ENCODE results near the gene RHBDL1. TPM values are rescaled to one million over a fixed set of nuclear protein-coding genes. Genes with fewer than 3 reads are reported as not detected.

RHBDL1 gene
- total RNA-seq, 4 donors from 2014 or later, result 1.5 to 2.0 TPM; not detected in 2

- no peak for TF ChIP-seq POLR2A (IDR thresholded peaks at IDR 0.05)
- no peak overlapping the region for H3K27ac ChIP-seq
- H3K4me1 ChIP-seq, result peaks cover 0 to 10% of the 10 kb centered on the region in 2 donors
- DNase-seq, result no peak
- intact Hi-C loops (cut with DNase I; ENCODE audit: low total_unique reads), result no loop called here
- no peaks in the 10 kb centered on the region for H3K9me3 ChIP-seq
- H3K4me3 ChIP-seq, result no peak overlapping the region
- peaks cover 34 to 37% of the 10 kb centered on the region in 2 donors for H3K27me3 ChIP-seq
- no peaks in the 10 kb centered on the region for H3K36me3 ChIP-seq
These were observed 29.3 kb downstream of the RHBDL1 start for GRCh38 chr16:704552-705380.

- intact Hi-C loops (cut with DNase I; ENCODE audit: low total_unique reads), result no loop called here
- Histone ChIP-seq H3K9me3 (no peaks in the 10 kb centered on the region), H3K4me3 (no peak within 1 kb of the TSS), H3K36me3 (no peaks in the 10 kb centered on the region), H3K4me1 (peaks cover 0 to 10% of the 10 kb centered on the region in 2 donors), H3K27me3 (peaks cover 32 to 37% of the 10 kb centered on the region in 2 donors), H3K27ac (no peak within 1 kb of the TSS)
- no peak for DNase-seq
- no peak for TF ChIP-seq POLR2A (IDR thresholded peaks at IDR 0.05)
- TF ChIP-seq, protein P1, sequence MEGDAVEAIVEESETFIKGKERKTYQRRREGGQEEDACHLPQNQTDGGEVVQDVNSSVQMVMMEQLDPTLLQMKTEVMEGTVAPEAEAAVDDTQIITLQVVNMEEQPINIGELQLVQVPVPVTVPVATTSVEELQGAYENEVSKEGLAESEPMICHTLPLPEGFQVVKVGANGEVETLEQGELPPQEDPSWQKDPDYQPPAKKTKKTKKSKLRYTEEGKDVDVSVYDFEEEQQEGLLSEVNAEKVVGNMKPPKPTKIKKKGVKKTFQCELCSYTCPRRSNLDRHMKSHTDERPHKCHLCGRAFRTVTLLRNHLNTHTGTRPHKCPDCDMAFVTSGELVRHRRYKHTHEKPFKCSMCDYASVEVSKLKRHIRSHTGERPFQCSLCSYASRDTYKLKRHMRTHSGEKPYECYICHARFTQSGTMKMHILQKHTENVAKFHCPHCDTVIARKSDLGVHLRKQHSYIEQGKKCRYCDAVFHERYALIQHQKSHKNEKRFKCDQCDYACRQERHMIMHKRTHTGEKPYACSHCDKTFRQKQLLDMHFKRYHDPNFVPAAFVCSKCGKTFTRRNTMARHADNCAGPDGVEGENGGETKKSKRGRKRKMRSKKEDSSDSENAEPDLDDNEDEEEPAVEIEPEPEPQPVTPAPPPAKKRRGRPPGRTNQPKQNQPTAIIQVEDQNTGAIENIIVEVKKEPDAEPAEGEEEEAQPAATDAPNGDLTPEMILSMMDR (IDR thresholded peaks at IDR 0.05), result no peak
These were observed 30.1 kb downstream of the RHBDL1 start, which contains the start of gene FBXL16 for GRCh38 chr16:705431-706188. Gene FBXL16, minus strand, starts transcription at chr16:705801. Its CDS starts 8,396 bp downstream, at chr16:697405.

DNA sequence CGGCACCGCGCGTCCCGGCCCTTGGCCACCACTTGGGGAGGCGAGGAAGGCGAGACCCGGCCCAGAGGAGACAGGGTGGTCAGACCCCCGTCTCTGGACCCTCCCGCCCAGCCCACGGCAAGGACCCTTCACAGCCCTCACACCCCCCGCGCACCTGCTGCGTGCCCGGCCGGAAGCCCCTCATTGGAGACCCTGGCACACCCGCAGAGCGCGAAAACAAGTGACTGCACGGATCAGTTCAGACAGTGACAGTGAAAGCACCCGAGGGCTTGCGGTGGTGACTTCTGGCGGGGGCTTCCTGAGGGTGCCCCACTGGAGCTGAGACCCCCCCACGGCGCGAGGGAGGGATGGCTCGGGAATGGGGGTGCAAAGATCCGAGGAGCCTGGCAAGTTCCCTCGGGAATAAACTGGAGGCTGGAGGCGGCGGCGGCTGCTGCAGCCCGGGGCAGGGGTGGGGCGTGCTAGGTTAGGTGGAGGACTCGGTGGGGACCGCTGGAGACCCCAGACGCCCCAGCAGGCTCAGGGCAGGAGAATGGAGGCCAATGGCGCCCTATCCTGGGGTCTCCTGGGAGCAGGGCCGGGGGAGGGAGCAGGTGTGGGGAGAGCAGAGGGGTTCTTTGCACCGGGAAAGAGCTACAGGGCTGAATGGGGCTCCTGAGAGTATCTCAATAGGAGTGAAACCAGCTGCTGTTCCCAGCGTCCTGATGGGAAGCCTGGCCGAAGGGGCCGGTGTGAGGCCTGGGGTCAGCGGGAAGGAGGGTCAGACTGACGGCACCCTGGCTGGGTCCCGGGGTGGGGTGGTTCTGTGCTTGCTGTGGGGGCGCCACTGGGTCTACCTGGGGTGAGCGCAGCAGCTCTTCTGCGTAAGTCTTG lies 31.0 kb downstream of the RHBDL1 start:
- peaks cover 39 to 45% of the 10 kb centered on the region in 2 donors for H3K27me3 ChIP-seq
- no peak overlapping the region for H3K4me3 ChIP-seq
- intact Hi-C loops (cut with DNase I; ENCODE audit: low total_unique reads), result no loop called here
- DNase-seq, result no peak
- H3K36me3 ChIP-seq, result no peaks in the 10 kb centered on the region
- TF ChIP-seq POLR2A (IDR thresholded peaks at IDR 0.05), result no peak
- TF ChIP-seq, protein P1 (IDR thresholded peaks at IDR 0.05), result no peak
- H3K27ac ChIP-seq, result no peak overlapping the region
- no peaks in the 10 kb centered on the region for H3K9me3 ChIP-seq
- H3K4me1 ChIP-seq, result peaks cover 0 to 10% of the 10 kb centered on the region in 2 donors

DNA sequence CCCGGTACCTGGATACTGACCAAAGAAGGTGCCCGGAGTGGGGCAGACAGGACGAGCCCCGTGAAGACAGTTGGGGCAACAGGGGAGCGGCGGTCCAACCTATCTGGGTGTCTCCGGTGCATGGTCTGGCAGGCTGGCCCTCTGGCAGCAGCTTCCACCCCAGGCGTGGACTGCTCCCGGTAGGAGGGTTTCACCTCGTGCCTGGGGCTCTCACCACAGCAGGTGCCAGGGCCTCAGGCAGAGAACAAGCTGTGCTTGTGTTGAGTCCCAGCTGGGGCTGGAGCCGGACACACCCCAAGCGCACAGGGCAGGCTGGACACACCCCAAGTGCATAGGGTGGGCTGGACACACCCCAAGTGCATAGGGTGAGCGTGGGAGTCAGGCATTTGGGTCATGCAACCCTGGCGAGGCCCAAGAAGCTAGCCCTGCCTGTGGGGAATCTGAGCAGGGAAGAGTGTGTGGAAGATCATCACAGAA lies 31.6 kb downstream of the RHBDL1 start:
- Histone ChIP-seq H3K4me1 (peaks cover 0 to 10% of the 10 kb centered on the region in 2 donors), H3K4me3 (no peak overlapping the region), H3K36me3 (no peaks in the 10 kb centered on the region), H3K9me3 (no peaks in the 10 kb centered on the region), H3K27ac (no peak overlapping the region), H3K27me3 (peaks cover 34 to 46% of the 10 kb centered on the region in 2 donors)
- no peak for DNase-seq
- TF ChIP-seq, protein P1 (IDR thresholded peaks at IDR 0.05), result no peak
- TF ChIP-seq POLR2A (IDR thresholded peaks at IDR 0.05), result no peak
- intact Hi-C loops (cut with DNase I; ENCODE audit: low total_unique reads), result no loop called here

GRCh38 chr16:708019-708418 lies 32.5 kb downstream of the RHBDL1 start:
- H3K4me3 ChIP-seq, result no peak overlapping the region
- no peaks in the 10 kb centered on the region for H3K36me3 ChIP-seq
- no peaks in the 10 kb centered on the region for H3K9me3 ChIP-seq
- H3K27me3 ChIP-seq, result peaks cover 34 to 38% of the 10 kb centered on the region in 2 donors
- intact Hi-C loops (cut with DNase I; ENCODE audit: low total_unique reads), result no loop called here
- H3K4me1 ChIP-seq, result peaks cover 0 to 10% of the 10 kb centered on the region in 2 donors
- no peak overlapping the region for H3K27ac ChIP-seq
- TF ChIP-seq, protein P1 (IDR thresholded peaks at IDR 0.05), result no peak
- TF ChIP-seq POLR2A (IDR thresholded peaks at IDR 0.05), result no peak
- no peak for DNase-seq

Data from uterus (tissue), 4 donors.